NCI-H748 treated with DMSO at 0.1 percent for 48 hours (cell line): Measurements from ENCODE around the gene ARRDC5.
"Not testable (repeated sequence)": the region's sequence is repeated elsewhere in the genome, so short reads cannot be mapped to it uniquely, and the experiment has no call there.

Experiments used
- DNase-seq: peaks from one replicate; lab custom pipeline; 2025; lab: John Stamatoyannopoulos, UW

ARRDC5 gene

GRCh38 chr19:4868286-4868834 is 34.3 kb downstream of the ARRDC5 start:
- DNase-seq = no peak

GRCh38 chr19:4867534-4868285 is 35.0 kb downstream of the ARRDC5 start, which contains the start of gene PLIN3:
TSS of gene PLIN3 (minus strand) at chr19:4867667. CDS start at chr19:4861394, 6,273 bp downstream.
- no peak for DNase-seq

GRCh38 chr19:4866595-4867424 is 35.9 kb downstream of the ARRDC5 start:
- no peak for DNase-seq

GRCh38 chr19:4861147-4861546 is 41.5 kb downstream of the ARRDC5 start:
- DNase-seq = peak; percentile 25

- no peak for DNase-seq
Measured at GRCh38 chr19:4859697-4860096, 43.0 kb downstream of the ARRDC5 start.

- not testable (repeated sequence) for DNase-seq
Measured at GRCh38 chr19:4856468-4856867, 46.2 kb downstream of the ARRDC5 start.

- not testable (repeated sequence) for DNase-seq
Measured at GRCh38 chr19:4853506-4853905, 49.2 kb downstream of the ARRDC5 start.

DNA sequence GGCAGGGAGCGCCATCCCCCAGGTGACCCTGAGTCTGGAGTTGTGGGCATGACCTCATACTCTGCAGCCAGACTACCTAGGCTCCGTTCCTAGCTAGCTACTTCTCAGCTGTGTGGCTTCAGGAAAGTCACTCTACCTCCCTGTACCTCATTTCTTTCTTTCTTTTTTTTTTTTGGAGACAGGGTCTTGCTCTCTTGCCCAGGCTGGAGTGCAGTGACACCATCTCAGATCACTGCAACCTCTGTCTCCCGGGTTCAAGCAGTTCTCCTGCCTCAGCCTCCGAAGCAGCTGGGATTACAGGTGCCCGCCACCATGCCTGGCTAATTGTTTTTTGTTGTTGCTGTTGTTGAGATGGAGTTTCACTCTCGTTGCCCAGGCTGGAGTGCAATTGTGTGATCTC is 50.2 kb downstream of the ARRDC5 start:
- no peak for DNase-seq

DNA sequence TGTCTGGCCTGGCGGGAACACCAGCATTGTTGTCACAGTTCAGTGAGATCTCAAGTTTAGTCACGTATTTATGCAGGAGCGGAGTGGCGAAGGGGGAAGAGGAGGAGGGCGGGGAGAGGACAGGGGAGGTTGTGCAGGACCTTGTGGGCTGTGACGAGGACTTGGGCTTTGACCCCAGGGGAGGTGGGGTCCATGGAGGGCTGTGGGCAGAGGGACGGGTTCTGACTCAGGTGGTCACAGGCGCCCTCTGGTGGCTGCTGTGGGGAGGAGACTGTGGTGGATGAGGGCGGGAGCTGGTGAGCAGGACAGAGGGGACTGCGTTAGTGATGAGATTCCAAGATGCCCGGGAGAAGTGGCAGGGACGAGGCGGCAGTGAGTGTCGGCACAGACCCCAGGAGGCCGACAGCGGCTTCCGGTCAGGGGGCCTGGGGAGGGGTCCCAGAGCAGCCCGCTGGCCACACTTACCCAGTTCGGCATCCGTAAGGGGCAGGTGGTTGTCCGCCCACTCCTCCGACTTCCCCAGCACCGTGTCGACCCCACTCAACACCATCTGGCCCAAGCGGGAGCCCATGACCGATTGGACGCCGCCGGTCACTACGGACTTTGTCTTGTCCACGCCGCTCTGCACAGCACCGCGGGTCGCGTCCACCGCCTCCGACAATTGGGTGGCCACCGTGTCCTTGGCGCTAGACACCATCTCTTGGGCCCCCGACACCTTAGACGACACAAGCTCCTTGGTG is 51.0 kb downstream of the ARRDC5 start:
- DNase-seq = peak; percentile 6

GRCh38 chr19:4849019-4849418 is 53.7 kb downstream of the ARRDC5 start:
- DNase-seq = no peak

DNA sequence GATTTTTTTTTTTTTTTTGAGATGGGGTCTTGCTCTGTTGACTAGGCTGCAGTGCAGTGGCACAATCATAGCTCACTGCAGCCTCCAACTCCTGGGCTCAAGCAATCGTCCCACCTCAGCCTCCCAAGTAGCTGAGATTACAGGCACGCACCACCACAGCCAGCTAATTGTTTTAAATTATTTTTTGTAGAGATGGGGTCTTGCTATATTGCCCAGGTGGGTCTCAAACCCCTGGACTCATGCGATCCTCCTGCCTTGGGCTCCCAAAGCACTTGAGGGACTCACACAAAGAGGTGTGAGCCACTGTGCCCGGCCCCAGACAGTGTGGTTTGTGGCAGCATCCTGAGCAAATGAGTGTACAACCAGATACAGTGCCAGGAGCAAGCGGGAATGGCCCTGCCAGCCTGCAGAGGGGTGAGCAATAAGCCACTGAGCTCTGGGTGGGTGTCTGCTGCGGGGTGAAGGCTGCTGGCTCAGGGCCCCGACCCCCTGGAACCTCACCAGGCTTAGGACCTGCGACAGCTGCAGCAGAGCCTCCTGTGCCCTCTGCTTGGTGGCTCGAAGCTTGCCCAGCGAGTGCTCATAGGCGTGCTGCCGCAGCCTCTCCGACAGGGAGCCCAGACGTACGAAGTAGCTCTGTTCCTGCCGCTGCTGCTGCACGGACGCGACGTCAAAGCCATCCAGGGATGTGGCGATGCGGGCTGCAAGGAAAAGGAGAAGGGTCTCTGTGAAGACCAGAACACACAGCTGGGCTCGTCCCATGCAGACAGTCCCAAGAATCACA is 55.3 kb downstream of the ARRDC5 start:
- no peak for DNase-seq

DNA sequence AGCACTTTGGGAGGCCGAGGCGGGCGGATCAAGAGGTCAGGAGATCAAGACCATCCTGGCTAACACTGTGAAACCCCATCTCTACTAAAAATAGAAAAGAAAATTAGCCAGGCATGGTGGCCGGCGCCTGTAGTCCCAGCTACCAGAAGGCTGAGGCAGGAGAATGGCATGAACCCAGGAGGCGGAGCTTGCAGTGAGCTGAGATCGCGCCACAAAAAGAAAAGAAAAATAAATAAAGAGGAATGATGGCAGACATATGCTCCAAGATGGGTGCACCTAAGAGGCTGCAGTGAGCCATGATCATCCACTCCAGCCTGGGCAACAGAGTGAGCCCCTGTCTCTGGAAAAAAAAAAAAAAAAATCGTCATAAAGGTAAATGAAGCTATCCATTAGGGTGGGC is 56.7 kb downstream of the ARRDC5 start:
- DNase-seq = not testable (repeated sequence)

DNA sequence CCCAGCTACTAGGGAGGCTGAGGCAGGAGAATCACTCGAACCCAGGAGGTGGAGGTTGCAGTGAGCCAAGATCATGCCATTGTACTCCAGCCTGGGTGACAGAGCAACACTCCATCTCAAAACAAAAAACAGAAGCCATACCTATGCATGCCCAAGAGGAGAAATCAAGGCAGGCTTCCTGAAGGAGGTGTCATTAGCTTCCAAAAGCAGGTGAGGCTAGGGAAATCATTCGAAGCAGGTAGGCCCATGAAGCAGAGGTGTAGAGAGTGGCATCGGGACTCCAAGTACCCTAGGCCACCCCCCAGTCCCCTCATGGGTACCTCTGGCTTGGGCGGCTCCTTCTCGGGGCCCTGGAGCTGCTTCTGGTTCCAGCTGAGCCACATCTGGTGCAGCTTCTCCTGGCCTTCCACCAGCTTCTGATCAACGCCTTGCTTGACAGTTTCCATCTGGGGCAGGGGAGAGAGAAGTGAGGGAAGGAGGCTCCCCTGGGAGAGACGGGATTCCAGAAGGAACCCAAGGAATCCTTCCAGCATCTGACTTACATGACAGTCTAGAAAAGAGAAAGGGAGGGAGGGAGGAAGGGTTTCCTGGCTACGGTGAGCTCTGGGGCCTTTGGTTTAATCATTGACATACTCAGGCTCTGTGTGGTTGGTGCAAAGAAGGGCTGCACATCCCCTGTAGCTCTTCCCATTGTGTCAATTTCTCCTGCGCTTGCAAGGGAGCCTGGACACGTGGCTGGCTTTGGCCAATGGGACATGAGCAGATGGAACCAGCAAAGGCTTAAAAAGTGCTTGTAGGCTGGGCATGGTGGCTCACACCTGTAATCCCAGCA is 58.1 kb downstream of the ARRDC5 start:
- DNase-seq = no peak

GRCh38 chr19:4843647-4843965 is 59.1 kb downstream of the ARRDC5 start:
- no peak for DNase-seq
